H7 (cell line): ENCODE data around the gene TP53BP2. TPM values are rescaled to one million over a fixed set of nuclear protein-coding genes. Genes with fewer than 3 reads are reported as not detected.
A peak's percentile ranks its signal among the peaks of the same experiment; 100 is the strongest.

Source experiments
- DNase-seq: peaks from one replicate; pipeline ENCODE4 v3.0.0; 2012
- H3K27me3 ChIP-seq: 2 replicates; pipeline ENCODE4 v1.6.0; 2011; ENCODE audit warnings: mild to moderate bottlenecking, low read length; ENCODE audit not compliant: control insufficient read depth, insufficient read depth
- H3K36me3 ChIP-seq: replicated peaks from 2 replicates; pipeline ENCODE4 v1.5.1; 2011; ENCODE audit warnings: low read length; ENCODE audit not compliant: control insufficient read depth, insufficient read depth
- H3K4me3 ChIP-seq: 2 replicates; pipeline ENCODE4 v1.5.1; 2011; ENCODE audit warnings: low read depth, mild to moderate bottlenecking, control low read depth, low read length, moderate library complexity; ENCODE audit not compliant: insufficient read depth
- total RNA-seq: library from RNA; depleted of rRNA; stranded (reverse); fragments of >200 nt; shearing (Covaris generic); gene quantifications from 2 replicates; pipeline ENCODE4 v1.2.3, GENCODE V29; 2014

Gene TP53BP2
- total RNA-seq, 1 experiment from 2014 or later = 42.7 TPM

- no peak for DNase-seq
- Histone ChIP-seq H3K36me3 (no peaks in the 10 kb centered on the region), H3K27me3 (no peaks in the 10 kb centered on the region), H3K4me3 (no peak overlapping the region)
Measured at GRCh38 chr1:223864084-223864483, 18.3 kb upstream of the TP53BP2 start.

GRCh38 chr1:223861904-223862303 is 16.2 kb upstream of the TP53BP2 start:
- no peak overlapping the region for H3K4me3 ChIP-seq
- no peak for DNase-seq
- no peaks in the 10 kb centered on the region for H3K27me3 ChIP-seq
- no peaks in the 10 kb centered on the region for H3K36me3 ChIP-seq

- Histone ChIP-seq H3K4me3 (no peak overlapping the region), H3K27me3 (no peaks in the 10 kb centered on the region), H3K36me3 (no peaks in the 10 kb centered on the region)
- DNase-seq = no peak
Measured at GRCh38 chr1:223860051-223860622, 14.4 kb upstream of the TP53BP2 start.

GRCh38 chr1:223859058-223859457 is 13.3 kb upstream of the TP53BP2 start:
- DNase-seq = no peak
- Histone ChIP-seq H3K27me3 (no peaks in the 10 kb centered on the region), H3K36me3 (no peaks in the 10 kb centered on the region), H3K4me3 (no peak overlapping the region)

GRCh38 chr1:223856386-223856785 is 10.6 kb upstream of the TP53BP2 start:
- no peak for DNase-seq
- Histone ChIP-seq H3K27me3 (no peaks in the 10 kb centered on the region), H3K36me3 (no peaks in the 10 kb centered on the region)

GRCh38 chr1:223853748-223854147 is 8.0 kb upstream of the TP53BP2 start:
- H3K27me3 ChIP-seq = no peaks in the 10 kb centered on the region
- no peak overlapping the region for H3K4me3 ChIP-seq
- H3K36me3 ChIP-seq = no peaks in the 10 kb centered on the region
- no peak for DNase-seq

More at GRCh38 chr1:223856386-223856785, 10.6 kb upstream of the TP53BP2 start:
- no peak overlapping the region for H3K4me3 ChIP-seq

- no peaks in the 10 kb centered on the region for H3K27me3 ChIP-seq
- no peaks in the 10 kb centered on the region for H3K36me3 ChIP-seq
- no peak for DNase-seq
- H3K4me3 ChIP-seq = no peak overlapping the region
Measured at GRCh38 chr1:223853275-223853674, 7.5 kb upstream of the TP53BP2 start.

- DNase-seq = no peak
- no peak overlapping the region for H3K4me3 ChIP-seq
- no peaks in the 10 kb centered on the region for H3K36me3 ChIP-seq
- H3K27me3 ChIP-seq = no peaks in the 10 kb centered on the region
Measured at GRCh38 chr1:223852337-223852736, 6.6 kb upstream of the TP53BP2 start.

- no peak for DNase-seq
- Histone ChIP-seq H3K36me3 (no peaks in the 10 kb centered on the region), H3K4me3 (no peak overlapping the region), H3K27me3 (no peaks in the 10 kb centered on the region)
Measured at GRCh38 chr1:223849352-223850254, 3.9 kb upstream of the TP53BP2 start.

- Histone ChIP-seq H3K4me3 (no peak overlapping the region), H3K36me3 (no peaks in the 10 kb centered on the region), H3K27me3 (no peaks in the 10 kb centered on the region)
- no peak for DNase-seq
Measured at GRCh38 chr1:223848536-223848935, 2.8 kb upstream of the TP53BP2 start.

- DNase-seq = no peak
Measured at GRCh38 chr1:223847781-223848345, 2.1 kb upstream of the TP53BP2 start.

GRCh38 chr1:223845037-223845809 is 524 bp downstream of the TP53BP2 start:
- Histone ChIP-seq H3K4me3 (peak overlapping the region; percentile 76), H3K36me3 (no peaks in the 10 kb centered on the region), H3K27me3 (no peaks in the 10 kb centered on the region)
- DNase-seq = no peak

More at GRCh38 chr1:223847781-223848345, 2.1 kb upstream of the TP53BP2 start:
- Histone ChIP-seq H3K4me3 (no peak overlapping the region), H3K27me3 (no peaks in the 10 kb centered on the region), H3K36me3 (no peaks in the 10 kb centered on the region)

- no peaks in the 10 kb centered on the region for H3K27me3 ChIP-seq
- DNase-seq = no peak
- H3K36me3 ChIP-seq = no peaks in the 10 kb centered on the region
- peak overlapping the region; percentile 76 for H3K4me3 ChIP-seq
Measured at GRCh38 chr1:223844787-223845036, 1.0 kb downstream of the TP53BP2 start.

- H3K4me3 ChIP-seq = peak overlapping the region; percentile 76
- no peaks in the 10 kb centered on the region for H3K36me3 ChIP-seq
- DNase-seq = no peak
- no peaks in the 10 kb centered on the region for H3K27me3 ChIP-seq
Measured at GRCh38 chr1:223843934-223844786, 1.6 kb downstream of the TP53BP2 start.
